ENCODE results near the gene SLC26A8.
"Not testable (repeated sequence)": the region's sequence is repeated elsewhere in the genome, so short reads cannot be mapped to it uniquely, and the experiment has no call there.

DNA sequence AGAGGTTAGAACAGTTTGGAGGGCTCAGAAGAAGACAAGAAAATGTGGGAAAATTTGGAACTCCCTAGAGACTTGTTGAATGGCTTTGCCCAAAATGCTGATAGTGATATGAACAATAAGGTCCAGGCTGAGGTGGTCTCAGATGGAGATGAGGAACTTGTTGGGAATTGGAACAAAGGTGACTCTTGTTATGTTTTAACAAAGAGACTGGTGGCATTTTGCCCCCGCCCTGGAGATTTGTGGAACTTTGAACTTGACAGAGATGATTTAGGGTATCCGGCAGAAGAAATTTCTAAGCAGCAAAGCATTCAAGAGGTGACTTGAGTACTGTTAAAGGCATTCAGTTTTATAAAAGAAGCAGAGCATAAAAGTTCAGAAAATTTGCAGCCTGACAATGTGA lies 84.4 kb downstream of the SLC26A8 start:
- TF ChIP-seq, protein P1, sequence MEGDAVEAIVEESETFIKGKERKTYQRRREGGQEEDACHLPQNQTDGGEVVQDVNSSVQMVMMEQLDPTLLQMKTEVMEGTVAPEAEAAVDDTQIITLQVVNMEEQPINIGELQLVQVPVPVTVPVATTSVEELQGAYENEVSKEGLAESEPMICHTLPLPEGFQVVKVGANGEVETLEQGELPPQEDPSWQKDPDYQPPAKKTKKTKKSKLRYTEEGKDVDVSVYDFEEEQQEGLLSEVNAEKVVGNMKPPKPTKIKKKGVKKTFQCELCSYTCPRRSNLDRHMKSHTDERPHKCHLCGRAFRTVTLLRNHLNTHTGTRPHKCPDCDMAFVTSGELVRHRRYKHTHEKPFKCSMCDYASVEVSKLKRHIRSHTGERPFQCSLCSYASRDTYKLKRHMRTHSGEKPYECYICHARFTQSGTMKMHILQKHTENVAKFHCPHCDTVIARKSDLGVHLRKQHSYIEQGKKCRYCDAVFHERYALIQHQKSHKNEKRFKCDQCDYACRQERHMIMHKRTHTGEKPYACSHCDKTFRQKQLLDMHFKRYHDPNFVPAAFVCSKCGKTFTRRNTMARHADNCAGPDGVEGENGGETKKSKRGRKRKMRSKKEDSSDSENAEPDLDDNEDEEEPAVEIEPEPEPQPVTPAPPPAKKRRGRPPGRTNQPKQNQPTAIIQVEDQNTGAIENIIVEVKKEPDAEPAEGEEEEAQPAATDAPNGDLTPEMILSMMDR (IDR thresholded peaks at IDR 0.05; ENCODE audit: insufficient read depth, low read length, poor library complexity, severe bottlenecking), result not testable (repeated sequence)
- not testable (repeated sequence) for TF ChIP-seq EZH2phosphoT487 (conservative IDR thresholded peaks at IDR 0.05; ENCODE audit: low read length)
